LNCAP (cell line): ENCODE results near the gene ZNF33B.

Experiments used
- CTCF ChIP-seq: fragments of 450-650 bp; IDR thresholded peaks from 2 replicates; pipeline ENCODE4 v1.5.1; 2017; ENCODE audit warnings: mild to moderate bottlenecking

Gene ZNF33B

GRCh38 chr10:42638055-42638820 lies at the start of gene ZNF33B:
Gene ZNF33B, minus strand, starts transcription at chr10:42638570. Its CDS starts 1,642 bp downstream, at chr10:42636928.
- TF ChIP-seq CTCF, result no peak

GRCh38 chr10:42684517-42684916 lies 46.1 kb upstream of the ZNF33B start:
- no peak for TF ChIP-seq CTCF

- TF ChIP-seq CTCF, result no peak
Measured at GRCh38 chr10:42680267-42680666, 41.9 kb upstream of the ZNF33B start.

GRCh38 chr10:42654419-42654818 lies 16.0 kb upstream of the ZNF33B start:
- no peak for TF ChIP-seq CTCF

GRCh38 chr10:42652858-42653257 lies 14.5 kb upstream of the ZNF33B start:
- TF ChIP-seq CTCF, result no peak

GRCh38 chr10:42650374-42650773 lies 12.0 kb upstream of the ZNF33B start:
- TF ChIP-seq CTCF, result no peak

GRCh38 chr10:42648512-42648911 lies 10.1 kb upstream of the ZNF33B start:
- TF ChIP-seq CTCF, result no peak
